ENCODE measurements around the gene SLC48A1. TPM values are rescaled to one million over a fixed set of nuclear protein-coding genes. Genes with fewer than 3 reads are reported as not detected.

The SLC48A1 gene
- total RNA-seq, 3 donors from 2014 or later (not counting 1 experiment from before 2014, with no cell fraction given) = 2.0 to 4.4 (median 3.4) TPM

DNA sequence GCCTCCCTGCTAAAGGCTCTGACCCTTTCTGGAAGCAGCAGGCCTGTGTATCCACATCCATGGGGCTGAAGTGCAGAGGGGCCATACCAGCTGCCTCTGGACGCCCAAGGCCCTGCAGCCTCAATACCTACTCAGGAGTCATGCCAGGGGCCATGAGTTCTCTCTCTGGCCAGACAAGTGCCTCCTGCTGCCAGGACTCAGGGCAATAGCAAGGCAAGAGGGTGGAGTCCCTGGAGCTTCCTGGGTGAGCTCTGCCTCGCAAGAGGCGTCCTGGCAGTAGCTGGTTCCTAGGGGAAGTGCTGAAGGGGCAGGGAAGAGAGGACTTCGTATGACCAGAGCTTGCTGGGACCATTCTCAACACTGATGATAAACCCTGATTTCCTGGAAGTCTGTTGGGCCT lies 36.8 kb upstream of the SLC48A1 start:
- WGBS (ENCODE audit: insufficient coverage) = 86% methylated on average over 4 of the region's 4 CpGs
- no peaks in the 10 kb centered on the region for H3K36me3 ChIP-seq (ENCODE audit: control insufficient read depth, insufficient read depth, low read length)
- Mint-ChIP-seq H3K9me3 (no peaks in the 10 kb centered on the region), H3K36me3 (no peaks in the 10 kb centered on the region), H3K4me1 (peaks cover 8 to 23% of the 10 kb centered on the region in 2 donors), H3K27me3 (ENCODE audit: low read depth in 2 of 2) (peaks cover 0 to 4% of the 10 kb centered on the region in 2 donors), H3K4me3 (no peak overlapping the region), H3K27ac (no peak overlapping the region)
- H3K27me3 ChIP-seq (ENCODE audit: control insufficient read depth, insufficient read depth, low read length) = peaks cover 2% of the 10 kb centered on the region
- TF ChIP-seq CTCF (IDR thresholded peaks at IDR 0.05) = no peak
- no peak overlapping the region for H3K4me3 ChIP-seq (ENCODE audit: low read length)
- intact Hi-C loops (cut with micrococcal nuclease) = no loop called here
- no peak overlapping the region for H3K27ac ChIP-seq (ENCODE audit: low read length)
- H3K9me3 ChIP-seq (ENCODE audit: control insufficient read depth, insufficient read depth, low read length) = no peaks in the 10 kb centered on the region
- DNase-seq (no peak), ATAC-seq (no peak)
- H3K4me1 ChIP-seq (ENCODE audit: control insufficient read depth, insufficient read depth, low read length) = peaks cover 19% of the 10 kb centered on the region

GRCh38 chr12:47736877-47737676 lies 36.0 kb upstream of the SLC48A1 start:
- Histone ChIP-seq H3K4me3 (ENCODE audit: low read length) (no peak overlapping the region), H3K36me3 (ENCODE audit: control insufficient read depth, insufficient read depth, low read length) (no peaks in the 10 kb centered on the region), H3K27me3 (ENCODE audit: control insufficient read depth, insufficient read depth, low read length) (peaks cover 2% of the 10 kb centered on the region), H3K9me3 (ENCODE audit: control insufficient read depth, insufficient read depth, low read length) (no peaks in the 10 kb centered on the region), H3K4me1 (ENCODE audit: control insufficient read depth, insufficient read depth, low read length) (peaks cover 27% of the 10 kb centered on the region), H3K27ac (ENCODE audit: low read length) (no peak overlapping the region)
- Mint-ChIP-seq H3K27ac (no peak overlapping the region), H3K36me3 (no peaks in the 10 kb centered on the region), H3K4me1 (peaks cover 12 to 27% of the 10 kb centered on the region in 2 donors), H3K9me3 (no peaks in the 10 kb centered on the region), H3K27me3 (ENCODE audit: low read depth in 2 of 2) (peaks cover 0 to 4% of the 10 kb centered on the region in 2 donors), H3K4me3 (no peak overlapping the region)
- no peak for TF ChIP-seq CTCF (IDR thresholded peaks at IDR 0.05)
- WGBS (ENCODE audit: insufficient coverage) = 92% methylated on average over 18 of the region's 19 CpGs
- DNase-seq (no peak), ATAC-seq (no peak)
- intact Hi-C loops (cut with micrococcal nuclease) = no loop called here

DNA sequence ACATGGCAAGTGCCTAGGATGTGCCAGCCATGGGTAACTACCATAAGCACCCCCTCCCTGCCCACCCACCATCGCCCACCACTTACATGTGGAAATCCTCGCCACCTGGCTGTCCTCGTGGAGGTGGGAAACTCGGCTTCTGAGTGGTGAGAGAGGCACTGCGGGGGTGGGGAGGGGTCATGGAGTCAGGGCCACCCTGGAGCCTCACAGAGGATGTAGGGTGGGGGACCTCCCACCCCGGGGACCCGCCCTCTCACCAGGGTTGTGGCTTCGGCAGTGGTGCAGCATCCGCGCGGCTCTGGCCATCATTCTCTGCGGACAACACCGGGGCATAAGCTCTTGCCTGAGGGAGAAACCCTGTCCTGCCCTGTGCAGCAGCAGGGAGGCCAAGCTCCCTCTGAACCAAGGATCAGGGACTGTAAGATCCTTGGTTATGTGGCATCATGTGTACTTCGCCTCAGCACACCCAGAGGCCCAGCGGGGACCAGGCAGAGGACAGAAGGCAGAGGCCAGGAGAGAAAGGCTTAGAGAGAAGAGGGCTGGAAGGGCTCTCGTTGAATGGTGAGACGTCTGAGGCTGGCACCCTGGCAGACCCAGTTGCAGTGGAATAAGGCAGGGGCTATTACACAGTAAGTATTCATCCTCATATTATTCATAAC lies 35.0 kb upstream of the SLC48A1 start:
- H3K4me3 ChIP-seq (ENCODE audit: low read length) = no peak overlapping the region
- ATAC-seq = no peak
- no peak overlapping the region for H3K27ac ChIP-seq (ENCODE audit: low read length)
- intact Hi-C loops (cut with micrococcal nuclease) = no loop called here
- Mint-ChIP-seq H3K27ac (no peak overlapping the region), H3K9me3 (no peaks in the 10 kb centered on the region), H3K36me3 (no peaks in the 10 kb centered on the region), H3K4me3 (no peak overlapping the region), H3K4me1 (peaks cover 17 to 33% of the 10 kb centered on the region in 2 donors), H3K27me3 (ENCODE audit: low read depth in 2 of 2) (peaks cover 1 to 4% of the 10 kb centered on the region in 2 donors)
- H3K36me3 ChIP-seq (ENCODE audit: control insufficient read depth, insufficient read depth, low read length) = no peaks in the 10 kb centered on the region
- H3K9me3 ChIP-seq (ENCODE audit: control insufficient read depth, insufficient read depth, low read length) = no peaks in the 10 kb centered on the region
- H3K27me3 ChIP-seq (ENCODE audit: control insufficient read depth, insufficient read depth, low read length) = peaks cover 3% of the 10 kb centered on the region
- no peak for TF ChIP-seq CTCF (IDR thresholded peaks at IDR 0.05)
- peaks cover 33% of the 10 kb centered on the region for H3K4me1 ChIP-seq (ENCODE audit: control insufficient read depth, insufficient read depth, low read length)
- DNase-seq = no peak
- 84% methylated on average over 13 of the region's 17 CpGs for WGBS (ENCODE audit: insufficient coverage)
